ENCODE measurements around the gene ATP2B2.

The ATP2B2 gene

GRCh38 chr3:10292505-10293419 lies 212.6 kb downstream of the ATP2B2 start, which contains the start of gene GHRL:
Gene GHRL (minus strand): TSS chr3:10292947. CDS start chr3:10290180, 2,767 bp downstream.
- Histone ChIP-seq H3K36me3 (ENCODE audit: insufficient read depth, insufficient read length, low read length) (peaks cover 53% of the 10 kb centered on the region), H3K9me3 (ENCODE audit: insufficient read depth, low read length) (no peaks in the 10 kb centered on the region), H3K4me1 (ENCODE audit: insufficient read depth, insufficient read length) (peaks cover 31% of the 10 kb centered on the region), H3K4me3 (ENCODE audit: insufficient read length, low read depth) (no peak within 1 kb of the TSS), H3K27me3 (ENCODE audit: insufficient read depth, insufficient read length) (no peaks in the 10 kb centered on the region), H3K9ac (ENCODE audit: insufficient read length, low read depth) (no peak within 1 kb of the TSS)
- TF ChIP-seq SUZ12 (IDR thresholded peaks at IDR 0.05; ENCODE audit: extremely low read depth, insufficient read depth, insufficient read length) (no peak), ZNF274 (IDR thresholded peaks at IDR 0.05; ENCODE audit: low read depth, low read length) (no peak), YY1 (IDR thresholded peaks at IDR 0.05; ENCODE audit: insufficient read depth, insufficient read length) (no peak)
- DNase-seq (ENCODE audit: low read depth, low spot score): no peak

- Histone ChIP-seq H3K36me3 (ENCODE audit: insufficient read depth, insufficient read length, low read length) (peaks cover 56% of the 10 kb centered on the region), H3K4me3 (ENCODE audit: insufficient read length, low read depth) (no peak overlapping the region), H3K4me1 (ENCODE audit: insufficient read depth, insufficient read length) (peaks cover 37% of the 10 kb centered on the region), H3K27me3 (ENCODE audit: insufficient read depth, insufficient read length) (no peaks in the 10 kb centered on the region), H3K9me3 (ENCODE audit: insufficient read depth, low read length) (no peaks in the 10 kb centered on the region), H3K9ac (ENCODE audit: insufficient read length, low read depth) (no peak overlapping the region)
- TF ChIP-seq ZNF274 (IDR thresholded peaks at IDR 0.05; ENCODE audit: low read depth, low read length) (no peak), SUZ12 (IDR thresholded peaks at IDR 0.05; ENCODE audit: extremely low read depth, insufficient read depth, insufficient read length) (no peak), YY1 (IDR thresholded peaks at IDR 0.05; ENCODE audit: insufficient read depth, insufficient read length) (no peak)
- DNase-seq (ENCODE audit: low read depth, low spot score): no peak
Measured at GRCh38 chr3:10291641-10292040, 213.7 kb downstream of the ATP2B2 start.

DNA sequence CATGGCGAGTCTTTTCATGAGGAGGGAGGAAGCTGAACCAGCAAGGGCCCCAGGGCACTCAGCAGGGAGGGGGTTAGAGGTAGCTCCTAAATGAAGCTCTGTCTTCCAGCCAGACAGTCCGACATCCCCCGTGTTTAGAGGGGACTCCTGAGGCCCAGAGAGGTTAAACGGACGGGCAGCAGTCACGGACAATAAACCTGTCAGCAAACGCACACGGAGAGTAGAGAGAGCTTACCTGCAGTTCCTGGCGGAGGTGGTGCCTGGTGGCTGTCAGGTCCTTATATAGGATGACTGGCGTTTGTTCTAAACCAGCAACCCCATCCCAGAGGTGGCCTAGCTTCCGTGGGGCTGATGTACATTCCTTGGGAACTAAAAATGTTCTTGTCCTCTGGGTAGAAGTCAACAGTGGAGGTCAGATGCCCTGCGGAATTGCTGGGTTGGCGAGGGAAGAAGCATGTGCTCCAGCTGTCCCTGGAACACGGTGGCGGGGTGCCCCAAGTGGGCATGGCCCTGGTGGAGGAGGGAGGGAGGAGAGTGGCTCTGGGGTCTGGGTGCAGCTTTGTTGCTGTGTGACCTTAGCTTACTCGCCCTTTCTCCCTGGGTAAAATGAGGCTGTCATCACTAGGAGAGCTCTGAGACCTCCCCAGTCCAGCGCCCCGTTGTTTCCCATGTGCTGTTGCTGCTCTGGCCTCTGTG lies 214.8 kb downstream of the ATP2B2 start:
- Histone ChIP-seq H3K4me3 (ENCODE audit: insufficient read length, low read depth) (no peak overlapping the region), H3K27me3 (ENCODE audit: insufficient read depth, insufficient read length) (no peaks in the 10 kb centered on the region), H3K4me1 (ENCODE audit: insufficient read depth, insufficient read length) (peaks cover 44% of the 10 kb centered on the region), H3K36me3 (ENCODE audit: insufficient read depth, insufficient read length, low read length) (peaks cover 62% of the 10 kb centered on the region), H3K9me3 (ENCODE audit: insufficient read depth, low read length) (no peaks in the 10 kb centered on the region), H3K9ac (ENCODE audit: insufficient read length, low read depth) (no peak overlapping the region)
- no peak for TF ChIP-seq SUZ12 (IDR thresholded peaks at IDR 0.05; ENCODE audit: extremely low read depth, insufficient read depth, insufficient read length)
- TF ChIP-seq ZNF274 (IDR thresholded peaks at IDR 0.05; ENCODE audit: low read depth, low read length): no peak
- TF ChIP-seq YY1 (IDR thresholded peaks at IDR 0.05; ENCODE audit: insufficient read depth, insufficient read length): no peak
- no peak for DNase-seq (ENCODE audit: low read depth, low spot score)

DNA sequence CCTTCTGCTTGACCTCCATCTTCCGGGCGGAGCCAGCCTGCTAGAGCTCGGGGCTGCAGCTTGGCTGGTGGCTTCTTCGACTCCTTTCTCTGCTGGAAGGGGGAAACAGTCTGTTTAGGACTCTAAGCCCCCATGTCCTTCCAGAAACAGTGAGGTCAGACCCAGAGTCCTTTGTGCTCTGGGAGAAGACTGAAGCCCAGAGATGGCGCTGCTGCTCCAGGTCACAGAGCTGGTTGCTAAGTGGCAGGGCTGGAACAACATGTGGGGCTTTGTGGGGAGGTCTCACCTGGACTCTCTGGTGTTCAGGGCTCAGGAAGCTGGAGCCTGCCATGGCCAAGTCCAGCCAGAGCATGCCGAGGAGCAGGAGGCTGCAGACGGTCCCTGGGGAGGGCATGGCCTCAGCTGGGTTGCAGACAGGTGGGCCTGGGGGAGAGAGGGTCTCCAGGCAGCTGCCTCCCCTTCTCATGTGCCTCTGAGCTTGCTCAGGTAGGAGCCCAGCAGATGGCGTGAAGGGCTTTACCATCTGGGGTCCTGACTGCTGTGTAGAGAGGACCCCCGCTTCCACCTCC lies 215.5 kb downstream of the ATP2B2 start:
- Histone ChIP-seq H3K4me3 (ENCODE audit: insufficient read length, low read depth) (no peak overlapping the region), H3K4me1 (ENCODE audit: insufficient read depth, insufficient read length) (peaks cover 46% of the 10 kb centered on the region), H3K9me3 (ENCODE audit: insufficient read depth, low read length) (no peaks in the 10 kb centered on the region), H3K36me3 (ENCODE audit: insufficient read depth, insufficient read length, low read length) (peaks cover 55% of the 10 kb centered on the region), H3K9ac (ENCODE audit: insufficient read length, low read depth) (peak overlapping the region; percentile 34), H3K27me3 (ENCODE audit: insufficient read depth, insufficient read length) (no peaks in the 10 kb centered on the region)
- DNase-seq (ENCODE audit: low read depth, low spot score): no peak
- TF ChIP-seq YY1 (IDR thresholded peaks at IDR 0.05; ENCODE audit: insufficient read depth, insufficient read length) (no peak), ZNF274 (IDR thresholded peaks at IDR 0.05; ENCODE audit: low read depth, low read length) (no peak), SUZ12 (IDR thresholded peaks at IDR 0.05; ENCODE audit: extremely low read depth, insufficient read depth, insufficient read length) (no peak)

- Histone ChIP-seq H3K9ac (ENCODE audit: insufficient read length, low read depth) (no peak overlapping the region), H3K9me3 (ENCODE audit: insufficient read depth, low read length) (no peaks in the 10 kb centered on the region), H3K27me3 (ENCODE audit: insufficient read depth, insufficient read length) (no peaks in the 10 kb centered on the region), H3K4me1 (ENCODE audit: insufficient read depth, insufficient read length) (peaks cover 52% of the 10 kb centered on the region), H3K36me3 (ENCODE audit: insufficient read depth, insufficient read length, low read length) (peaks cover 50% of the 10 kb centered on the region), H3K4me3 (ENCODE audit: insufficient read length, low read depth) (no peak overlapping the region)
- no peak for TF ChIP-seq SUZ12 (IDR thresholded peaks at IDR 0.05; ENCODE audit: extremely low read depth, insufficient read depth, insufficient read length)
- no peak for TF ChIP-seq ZNF274 (IDR thresholded peaks at IDR 0.05; ENCODE audit: low read depth, low read length)
- no peak for TF ChIP-seq YY1 (IDR thresholded peaks at IDR 0.05; ENCODE audit: insufficient read depth, insufficient read length)
- no peak for DNase-seq (ENCODE audit: low read depth, low spot score)
Measured at GRCh38 chr3:10289077-10289476, 216.3 kb downstream of the ATP2B2 start.

DNA sequence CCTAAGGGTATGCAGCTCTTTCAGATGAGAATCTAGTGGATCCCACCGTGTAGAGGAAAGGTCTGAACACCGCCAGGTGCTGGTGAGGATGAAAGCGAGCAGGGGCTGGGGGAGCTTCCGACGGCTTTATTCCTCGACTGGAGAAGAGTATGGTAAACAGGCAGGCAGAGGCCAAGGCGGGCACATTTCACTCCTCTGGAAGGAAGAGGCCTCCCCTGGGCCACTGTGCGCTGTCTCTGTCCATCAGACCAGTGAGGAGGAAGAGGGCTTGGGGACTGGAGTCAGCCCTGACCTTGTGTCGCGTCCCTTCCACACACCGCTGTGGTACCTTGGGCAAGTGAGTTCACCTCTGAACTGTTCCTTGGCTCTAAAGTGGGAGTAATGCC lies 216.8 kb downstream of the ATP2B2 start:
- H3K9me3 ChIP-seq (ENCODE audit: insufficient read depth, low read length): no peaks in the 10 kb centered on the region
- TF ChIP-seq ZNF274 (IDR thresholded peaks at IDR 0.05; ENCODE audit: low read depth, low read length): no peak
- no peak for TF ChIP-seq YY1 (IDR thresholded peaks at IDR 0.05; ENCODE audit: insufficient read depth, insufficient read length)
- no peak for TF ChIP-seq SUZ12 (IDR thresholded peaks at IDR 0.05; ENCODE audit: extremely low read depth, insufficient read depth, insufficient read length)
- no peak overlapping the region for H3K4me3 ChIP-seq (ENCODE audit: insufficient read length, low read depth)
- no peak overlapping the region for H3K9ac ChIP-seq (ENCODE audit: insufficient read length, low read depth)
- H3K27me3 ChIP-seq (ENCODE audit: insufficient read depth, insufficient read length): no peaks in the 10 kb centered on the region
- H3K36me3 ChIP-seq (ENCODE audit: insufficient read depth, insufficient read length, low read length): peaks cover 55% of the 10 kb centered on the region
- H3K4me1 ChIP-seq (ENCODE audit: insufficient read depth, insufficient read length): peaks cover 52% of the 10 kb centered on the region
- no peak for DNase-seq (ENCODE audit: low read depth, low spot score)
